ENCODE measurements around the gene ZNF532. TPM values are rescaled to one million over a fixed set of nuclear protein-coding genes. Genes with fewer than 3 reads are reported as not detected.

Gene ZNF532
- total and polyA plus RNA-seq, 9 of the 15 experiments (the other 6 are each of a cell fraction or from before 2014, with no cell fraction given) = 0.42 TPM; not detected in 8

DNA sequence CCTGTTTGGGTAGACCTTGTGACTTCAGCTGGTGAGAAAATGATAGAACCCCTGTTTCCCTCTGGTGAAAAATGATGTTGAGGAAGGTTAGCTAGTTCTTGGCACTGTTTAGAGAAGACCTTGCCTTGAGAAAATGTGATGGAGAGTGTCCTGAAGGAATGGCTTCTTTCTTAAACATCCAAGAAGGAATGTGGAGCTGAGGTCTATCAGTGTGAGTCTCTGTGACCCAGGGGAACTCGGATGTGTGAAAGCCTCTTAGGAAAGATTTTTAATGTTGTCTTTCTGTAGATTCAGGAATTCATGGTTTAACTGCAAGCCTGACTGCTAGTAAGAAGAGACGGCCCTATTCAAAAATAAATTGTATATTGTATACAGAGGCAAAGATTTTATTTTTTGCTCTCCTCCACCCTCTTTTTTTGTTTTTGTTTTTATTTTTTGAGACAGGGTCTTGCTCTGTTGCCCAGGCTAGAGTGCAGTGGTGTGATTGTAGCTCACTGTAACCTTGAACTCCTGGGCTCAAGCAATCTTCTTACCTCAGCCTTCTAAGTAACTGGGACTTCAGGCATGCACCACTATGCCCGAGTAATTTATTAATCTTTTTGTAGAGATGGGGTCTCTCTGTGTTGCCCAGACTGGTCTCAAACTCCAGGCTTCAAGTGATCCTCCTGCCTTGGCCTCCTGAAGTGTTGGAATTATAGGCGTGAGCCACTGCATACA lies 87.5 kb downstream of the ZNF532 start:
- ATAC-seq (no peak), FAIRE-seq (no peak), DNase-seq (ENCODE audit: extremely low read depth in 1 of 4, low spot score in 3 of 4) (no peak)
- intact Hi-C loops (cut with micrococcal nuclease) = no loop called here
- no peak overlapping the region for H3K9ac ChIP-seq (ENCODE audit: insufficient read depth in 1 of 2, low read depth in 2 of 2, low read length in 2 of 2)
- H3K9me1 ChIP-seq (ENCODE audit: control insufficient read depth, insufficient read depth, low read length) = no peaks in the 10 kb centered on the region
- H4K20me1 ChIP-seq (replicated peaks; ENCODE audit: control insufficient read depth, insufficient read depth, low read length) = no peaks in the 10 kb centered on the region
- CTCF ChIA-PET (ENCODE audit: low intra/inter-chr PET ratio) = no interaction called here
- no peak overlapping the region for H3K27ac ChIP-seq (ENCODE audit: extremely low read depth, low read depth, low read length)
- no peak overlapping the region for H3K4me2 ChIP-seq (ENCODE audit: insufficient read depth, low read length)
- no peak overlapping the region for H3K4me3 ChIP-seq
- H3K9me3 ChIP-seq (replicated peaks; ENCODE audit: control insufficient read depth, insufficient read depth, low read depth, low read length) = no peaks in the 10 kb centered on the region
- BruUV-seq (replicated peaks) = no TSS peak
- no peak overlapping the region for H2AFZ ChIP-seq (ENCODE audit: low read depth, low read length)
- POLR2A ChIA-PET = no interaction called here
- no peaks in the 10 kb centered on the region for H3K79me2 ChIP-seq (ENCODE audit: control insufficient read depth, insufficient read depth, low read length)
- H3K36me3 ChIP-seq (ENCODE audit: control insufficient read depth, insufficient read depth, low read length) = no peaks in the 10 kb centered on the region
- 0% methylated on average over 4 of the region's 4 CpGs for WGBS (ENCODE audit: insufficient coverage, low coverage, missing lambda C conversion rate)
- in situ Hi-C loops (cut with MboI) = no loop called here
- H3K27me3 ChIP-seq (ENCODE audit: control insufficient read depth in 2 of 2, insufficient read depth in 2 of 2, low read length in 2 of 2) = no peaks in the 10 kb centered on the region
- TF ChIP-seq NFIC (IDR thresholded peaks at IDR 0.05) (no peak), MEIS2 (IDR thresholded peaks at IDR 0.05; ENCODE audit: partially characterized antibody) (no peak), TRIM24 (IDR thresholded peaks at IDR 0.05) (no peak), ZNF444 (CRISPR knock-in tag; IDR thresholded peaks at IDR 0.05) (no peak), ZNF449 (CRISPR knock-in tag; IDR thresholded peaks at IDR 0.05) (no peak), COPS2 (conservative IDR thresholded peaks at IDR 0.05) (no peak), SIRT6 (IDR thresholded peaks at IDR 0.05; ENCODE audit: low read depth, low read length) (no peak), FOXP1 (CRISPR knock-in tag; IDR thresholded peaks at IDR 0.05) (no peak), EGR1 (conservative IDR thresholded peaks at IDR 0.05) (no peak), PHF20 (IDR thresholded peaks at IDR 0.05; ENCODE audit: partially characterized antibody) (no peak)
- no peaks in the 10 kb centered on the region for H3K4me1 ChIP-seq (replicated peaks in 1 of 2; ENCODE audit: control insufficient read depth in 2 of 2, insufficient read depth in 2 of 2, low read length in 2 of 2)
